ENCODE results near the gene IPPK. TPM values are rescaled to one million over a fixed set of nuclear protein-coding genes. Genes with fewer than 3 reads are reported as not detected.
"Not testable (repeated sequence)": the region's sequence is repeated elsewhere in the genome, so short reads cannot be mapped to it uniquely, and the experiment has no call there.

IPPK gene
- polyA plus RNA-seq, 3 donors, result 10.3 to 15.5 (median 10.5) TPM

DNA sequence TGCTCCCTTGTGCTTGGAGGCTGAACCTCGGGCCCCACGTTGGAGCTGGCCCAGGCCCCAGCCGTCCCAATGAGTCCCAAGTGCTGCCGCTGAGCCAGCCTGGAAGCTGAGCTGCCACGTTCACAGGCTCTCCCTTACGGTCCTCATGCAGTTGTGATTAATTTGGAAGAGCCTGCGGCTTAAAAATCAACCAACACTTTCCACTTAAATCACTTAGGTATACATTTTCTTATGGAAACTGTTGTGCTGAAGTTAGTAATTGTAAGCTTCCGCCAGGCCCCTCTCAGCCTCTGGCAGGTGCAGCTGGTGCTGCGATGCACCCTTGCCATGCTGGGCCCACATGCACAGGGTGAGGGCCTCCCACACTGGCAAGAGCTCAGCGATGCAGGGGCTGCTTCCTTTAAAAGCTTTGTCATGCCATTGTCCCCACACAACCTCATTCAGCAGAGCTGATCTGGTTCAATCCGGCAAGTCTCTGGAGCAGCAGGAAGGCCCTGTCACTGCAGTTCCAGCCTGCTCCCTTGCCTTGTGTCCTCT, 61.0 kb downstream of the IPPK start:
- peak in 2 of 11 donors; percentile 62 to 66 for DNase-seq (ENCODE audit: extremely low read depth in 1 of 11, low read depth in 9 of 11, low spot score in 4 of 11)

DNA sequence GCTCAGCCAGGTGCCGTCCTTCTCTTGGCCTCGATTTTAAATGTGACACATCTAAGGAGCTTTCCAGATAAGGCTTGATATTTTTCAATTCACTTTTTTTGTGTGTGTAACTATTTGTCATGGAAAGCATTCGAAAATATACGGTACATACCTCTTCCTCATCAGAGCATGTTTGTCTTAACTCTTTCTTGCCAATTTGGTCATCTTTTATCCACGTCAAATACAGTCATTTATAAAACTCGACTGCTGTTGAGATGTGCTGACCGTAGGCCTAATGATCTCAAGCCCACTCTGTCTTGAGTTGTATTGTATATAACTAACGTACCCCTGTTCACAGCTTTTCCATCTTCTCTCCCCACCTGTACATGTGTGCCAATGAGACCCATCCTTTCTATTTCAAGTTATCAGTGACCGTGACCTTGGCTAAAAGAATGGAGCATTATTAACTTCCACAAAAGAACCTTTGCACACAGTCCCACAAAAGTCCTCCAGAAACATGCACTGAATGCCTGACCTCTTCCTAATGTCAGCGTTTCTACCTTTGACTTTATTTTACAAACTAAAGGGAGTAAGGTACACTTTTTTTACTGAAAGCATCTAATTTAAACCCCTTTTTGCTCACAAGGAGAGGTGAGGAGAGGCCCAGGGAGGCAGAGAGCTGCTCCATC, 61.6 kb downstream of the IPPK start:
- DNase-seq (ENCODE audit: extremely low read depth in 1 of 11, low read depth in 9 of 11, low spot score in 4 of 11), result no peak

DNA sequence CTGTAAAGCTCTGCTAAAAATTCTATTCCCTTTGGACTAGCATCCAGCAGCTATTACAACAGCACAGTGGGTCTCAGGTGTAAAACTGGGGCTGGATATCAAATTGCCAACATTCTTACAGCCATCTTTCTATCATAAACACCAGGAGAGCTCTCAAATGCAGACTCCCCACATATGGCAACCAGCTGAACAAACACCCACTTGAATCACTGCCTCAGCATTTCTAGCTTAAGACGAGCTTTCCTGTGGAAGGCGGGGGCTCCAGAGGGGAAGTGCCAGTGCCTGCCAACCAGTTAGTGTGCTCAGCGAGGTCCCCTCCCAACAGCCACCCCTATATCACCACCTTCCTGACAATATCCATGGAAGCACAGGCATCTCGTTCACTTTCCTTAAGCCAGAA, 62.2 kb downstream of the IPPK start:
- DNase-seq (ENCODE audit: extremely low read depth in 1 of 11, low read depth in 9 of 11, low spot score in 4 of 11), result peak in 2 of 11 donors; percentile 34 to 71

DNA sequence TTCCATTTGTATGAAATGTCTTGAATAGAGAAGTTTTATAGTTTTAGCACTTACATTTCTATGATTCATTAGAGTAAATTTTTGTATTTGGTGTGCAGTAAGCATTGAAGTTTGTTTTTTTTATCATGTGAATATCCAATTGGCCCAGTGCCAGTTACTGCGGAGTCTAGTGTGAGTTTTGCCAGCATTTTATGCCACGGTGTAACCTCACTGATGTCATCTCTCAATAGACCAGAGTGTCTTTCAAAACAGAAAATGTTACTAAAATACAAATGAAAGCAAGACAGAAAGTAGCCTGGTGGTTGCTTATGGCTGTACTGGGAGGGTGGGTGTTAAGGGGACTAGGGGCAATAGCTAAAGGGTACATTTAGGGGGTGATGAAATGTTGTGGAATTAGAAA, 62.8 kb downstream of the IPPK start:
- DNase-seq (ENCODE audit: extremely low read depth in 1 of 11, low read depth in 9 of 11, low spot score in 4 of 11), result no peak

DNA sequence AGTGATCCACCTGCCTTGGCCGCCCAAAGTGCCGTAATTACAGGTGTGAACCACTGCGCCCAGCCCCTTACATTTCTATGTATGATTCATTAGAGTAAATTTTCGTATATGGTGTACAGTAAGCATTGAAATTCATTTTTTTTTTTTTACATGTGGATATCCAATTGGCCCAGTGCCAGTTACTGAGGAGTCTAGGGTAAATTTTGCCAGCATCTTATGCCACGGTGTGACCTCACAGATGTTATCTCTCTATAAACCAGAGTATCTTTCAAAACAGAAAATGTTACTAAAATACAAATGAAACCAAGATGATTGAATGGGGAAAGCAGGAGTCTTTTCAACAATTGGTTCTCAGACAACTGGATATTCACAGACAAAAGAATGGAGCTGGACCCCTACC, 64.7 kb downstream of the IPPK start:
- no peak for DNase-seq (ENCODE audit: extremely low read depth in 1 of 11, low read depth in 9 of 11, low spot score in 4 of 11)

DNA sequence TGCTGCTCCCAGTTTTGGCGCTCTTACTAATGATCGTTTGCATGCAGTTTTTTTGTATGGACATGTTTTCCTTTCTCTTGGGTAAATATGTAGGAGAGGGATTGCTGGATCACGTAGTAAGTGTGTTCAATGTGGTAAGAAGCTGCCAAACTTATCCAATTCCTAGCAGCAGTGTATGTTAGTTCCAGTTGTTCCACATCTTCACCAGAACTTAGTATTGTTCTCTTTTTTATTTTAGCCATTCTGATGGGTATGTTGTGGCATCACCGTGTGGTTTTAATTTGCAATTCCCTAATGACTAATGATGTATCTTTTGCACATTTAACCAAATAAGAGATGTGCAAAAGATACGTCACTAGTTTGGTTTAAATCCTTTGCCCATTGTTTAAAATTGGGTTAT, 65.9 kb downstream of the IPPK start:
- DNase-seq (ENCODE audit: extremely low read depth in 1 of 11, low read depth in 9 of 11, low spot score in 4 of 11), result no peak

DNA sequence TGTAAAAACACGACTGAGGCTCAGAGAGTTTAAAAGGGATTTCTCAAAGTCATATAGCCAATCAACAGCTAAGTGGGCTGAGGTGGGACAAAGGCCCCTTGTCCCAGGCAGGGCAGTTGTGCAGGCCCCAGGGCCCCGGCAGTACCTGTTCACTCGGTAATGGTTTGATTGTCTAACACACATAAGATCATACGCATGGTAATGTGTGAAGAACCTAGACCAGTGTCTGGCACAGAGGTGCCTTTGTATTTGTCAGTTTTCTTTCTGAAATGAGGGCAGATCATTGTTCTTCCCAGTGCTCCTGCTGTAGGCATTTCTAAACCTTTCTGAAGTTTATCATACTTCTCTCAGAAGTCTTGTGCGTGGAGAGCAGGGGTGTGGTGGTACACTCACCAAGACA, 66.8 kb downstream of the IPPK start:
- no peak for DNase-seq (ENCODE audit: extremely low read depth in 1 of 11, low read depth in 9 of 11, low spot score in 4 of 11)

DNA sequence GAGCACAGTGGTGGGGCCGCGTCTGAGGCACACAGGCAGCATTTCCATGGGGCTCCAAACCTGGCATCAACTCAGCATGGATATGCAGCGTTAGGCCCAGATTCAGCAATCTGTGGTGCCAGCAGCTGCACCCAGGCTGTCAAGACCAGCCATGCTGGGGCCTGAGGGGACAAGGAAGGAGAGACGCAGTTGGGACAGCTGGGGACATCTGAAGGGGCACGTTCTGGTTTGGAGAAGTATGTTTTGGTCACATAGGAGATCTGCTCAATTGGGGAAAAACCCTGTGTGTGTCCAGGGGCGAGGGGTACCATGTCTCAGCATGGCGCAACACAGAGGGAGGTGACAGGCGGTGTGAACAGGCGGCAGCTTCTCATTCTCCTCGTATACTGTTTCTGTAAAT, 67.5 kb downstream of the IPPK start:
- no peak for DNase-seq (ENCODE audit: extremely low read depth in 1 of 11, low read depth in 9 of 11, low spot score in 4 of 11)

DNA sequence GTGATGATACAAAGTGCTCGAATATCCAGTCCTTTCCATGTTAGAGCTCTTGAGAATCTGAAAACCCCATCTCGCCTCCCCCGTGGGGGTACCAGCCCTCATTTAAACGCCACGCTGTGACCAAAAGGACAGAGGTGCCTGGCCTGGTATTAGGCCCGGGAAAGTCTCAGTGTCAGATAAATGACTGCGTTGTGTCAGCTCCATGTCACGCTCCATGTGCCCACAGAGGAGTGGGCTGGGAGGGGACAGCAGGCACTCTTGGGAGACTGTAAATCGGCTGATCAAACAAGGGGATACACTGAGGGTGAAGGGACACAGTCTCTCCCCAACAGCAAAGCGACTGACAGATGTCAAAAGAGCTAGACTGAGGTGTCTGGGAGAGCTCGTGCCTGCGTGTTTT, 68.5 kb downstream of the IPPK start:
- no peak for DNase-seq (ENCODE audit: extremely low read depth in 1 of 11, low read depth in 9 of 11, low spot score in 4 of 11)

DNA sequence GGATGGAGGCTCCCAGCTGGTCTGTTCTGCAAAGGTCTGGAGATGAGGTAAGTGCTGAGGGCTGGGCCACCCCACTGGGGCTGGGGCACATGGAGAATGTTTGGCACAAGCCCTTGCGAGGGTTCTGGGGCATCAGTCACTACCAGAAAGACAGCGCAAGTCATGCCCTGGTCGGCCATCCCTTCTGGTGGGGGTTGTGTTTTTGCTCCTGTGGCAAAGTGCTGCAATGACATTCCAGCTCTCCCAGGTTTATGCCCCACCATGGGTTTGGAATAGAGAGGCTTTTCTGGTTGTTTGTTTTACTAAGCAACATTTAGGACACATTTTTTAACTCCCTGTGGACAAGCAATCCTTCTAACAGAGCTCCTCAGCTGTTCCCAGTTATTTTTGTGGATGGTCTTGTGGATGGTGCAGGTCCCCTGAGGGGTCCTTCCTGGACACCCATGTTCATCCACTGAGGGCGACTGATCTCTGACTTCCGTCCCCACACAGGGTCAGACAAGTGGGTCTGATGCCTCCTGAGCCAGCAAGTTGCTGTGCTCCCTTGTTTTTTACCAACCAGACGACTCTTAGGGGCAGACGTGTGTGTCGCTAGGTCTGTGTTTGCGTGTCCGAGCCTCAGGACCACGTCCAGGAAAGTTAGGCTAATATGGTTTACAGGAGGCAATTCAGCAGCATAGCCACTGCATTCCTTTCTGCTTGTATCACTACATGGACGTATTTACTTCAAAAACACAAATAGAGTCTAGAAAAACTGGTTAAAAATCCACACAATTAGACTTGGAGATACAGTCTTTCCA, 69.3 kb downstream of the IPPK start:
- DNase-seq (ENCODE audit: extremely low read depth in 1 of 11, low read depth in 9 of 11, low spot score in 4 of 11), result no peak

DNA sequence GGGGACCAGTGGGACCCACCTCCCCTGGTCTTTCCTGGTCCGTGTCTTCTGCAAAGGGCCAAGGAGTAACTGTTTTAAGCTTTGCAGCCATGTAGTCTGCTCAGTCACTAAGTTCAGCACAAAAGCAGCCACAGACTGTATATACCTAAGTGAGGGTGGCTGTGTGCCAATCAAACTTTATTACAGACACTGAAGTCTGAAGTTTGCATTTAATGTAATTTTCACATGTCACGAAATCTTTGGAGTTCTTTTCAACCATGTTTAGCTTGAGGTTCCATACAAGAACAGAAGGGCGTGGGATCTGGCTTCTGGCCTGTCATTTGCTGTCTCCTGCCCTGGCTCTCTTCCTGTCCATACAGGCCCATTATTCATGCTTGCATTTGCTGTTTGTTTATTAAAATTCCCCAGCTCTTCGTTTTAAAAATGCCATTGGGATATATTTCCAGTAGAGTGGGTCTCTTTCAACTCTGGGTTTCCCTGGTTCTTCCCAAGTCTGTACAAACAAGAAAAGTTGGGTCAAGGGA, 69.9 kb downstream of the IPPK start:
- DNase-seq (ENCODE audit: extremely low read depth in 1 of 11, low read depth in 9 of 11, low spot score in 4 of 11), result no peak

DNA sequence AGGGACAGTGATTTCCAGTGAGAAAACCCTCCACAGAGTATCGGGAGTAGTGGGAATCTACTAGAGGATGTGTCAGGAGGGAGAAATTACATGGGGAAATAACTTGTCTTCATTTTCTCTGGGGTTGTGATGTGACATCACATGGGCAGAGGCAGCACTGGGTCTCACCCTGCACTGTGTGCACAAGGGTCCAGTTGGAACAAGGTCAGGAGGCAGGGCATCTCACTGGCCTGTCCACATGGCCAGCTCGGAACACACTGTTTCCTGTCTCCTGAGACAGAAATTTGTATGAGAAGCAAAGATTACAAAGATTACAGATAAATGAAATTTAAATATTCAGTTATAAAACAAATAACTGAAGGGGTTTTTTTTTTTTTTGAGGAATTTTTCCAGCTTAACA, 71.5 kb downstream of the IPPK start:
- no peak for DNase-seq (ENCODE audit: extremely low read depth in 1 of 11, low read depth in 9 of 11, low spot score in 4 of 11)

DNA sequence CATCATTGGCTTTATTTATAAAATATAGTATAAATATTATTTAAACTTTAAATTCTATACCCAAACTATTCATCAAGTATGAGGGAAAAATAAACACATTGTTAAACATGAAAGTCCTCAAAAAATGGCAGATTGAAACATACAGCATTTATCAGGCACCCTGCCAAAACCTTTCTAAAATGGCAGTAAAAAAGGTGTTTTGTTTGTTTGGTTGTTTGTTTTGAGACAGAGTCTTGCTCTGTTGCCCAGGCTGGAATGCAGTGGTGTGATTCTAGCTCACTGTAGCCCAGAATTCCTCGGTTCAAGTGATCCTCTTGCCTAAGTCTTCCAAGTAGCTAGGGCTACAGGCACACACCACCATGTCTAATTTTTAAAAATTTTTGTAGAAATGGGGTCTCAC, 74.0 kb downstream of the IPPK start:
- DNase-seq (ENCODE audit: extremely low read depth in 1 of 11, low read depth in 9 of 11, low spot score in 4 of 11), result no peak

DNA sequence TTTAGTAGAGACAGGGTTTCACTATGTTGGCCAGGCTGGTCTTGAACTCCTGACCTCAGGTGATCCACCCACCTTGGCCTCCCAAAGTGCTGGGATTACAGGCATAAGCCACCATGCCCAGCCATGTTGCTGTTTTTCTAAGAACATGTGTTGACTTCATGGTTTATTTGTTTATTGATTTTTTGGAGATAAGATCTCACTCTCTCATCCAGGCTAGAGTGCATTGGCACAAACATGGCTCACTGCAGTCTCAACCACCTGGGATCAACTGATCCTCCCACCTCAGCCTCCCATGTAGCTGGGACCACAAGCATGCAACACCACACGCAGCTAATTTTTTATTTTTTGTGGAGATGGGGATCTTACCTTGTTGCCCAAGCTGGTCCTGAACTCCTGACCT, 74.9 kb downstream of the IPPK start:
- DNase-seq (ENCODE audit: extremely low read depth in 1 of 11, low read depth in 9 of 11, low spot score in 4 of 11), result not testable (repeated sequence)

DNA sequence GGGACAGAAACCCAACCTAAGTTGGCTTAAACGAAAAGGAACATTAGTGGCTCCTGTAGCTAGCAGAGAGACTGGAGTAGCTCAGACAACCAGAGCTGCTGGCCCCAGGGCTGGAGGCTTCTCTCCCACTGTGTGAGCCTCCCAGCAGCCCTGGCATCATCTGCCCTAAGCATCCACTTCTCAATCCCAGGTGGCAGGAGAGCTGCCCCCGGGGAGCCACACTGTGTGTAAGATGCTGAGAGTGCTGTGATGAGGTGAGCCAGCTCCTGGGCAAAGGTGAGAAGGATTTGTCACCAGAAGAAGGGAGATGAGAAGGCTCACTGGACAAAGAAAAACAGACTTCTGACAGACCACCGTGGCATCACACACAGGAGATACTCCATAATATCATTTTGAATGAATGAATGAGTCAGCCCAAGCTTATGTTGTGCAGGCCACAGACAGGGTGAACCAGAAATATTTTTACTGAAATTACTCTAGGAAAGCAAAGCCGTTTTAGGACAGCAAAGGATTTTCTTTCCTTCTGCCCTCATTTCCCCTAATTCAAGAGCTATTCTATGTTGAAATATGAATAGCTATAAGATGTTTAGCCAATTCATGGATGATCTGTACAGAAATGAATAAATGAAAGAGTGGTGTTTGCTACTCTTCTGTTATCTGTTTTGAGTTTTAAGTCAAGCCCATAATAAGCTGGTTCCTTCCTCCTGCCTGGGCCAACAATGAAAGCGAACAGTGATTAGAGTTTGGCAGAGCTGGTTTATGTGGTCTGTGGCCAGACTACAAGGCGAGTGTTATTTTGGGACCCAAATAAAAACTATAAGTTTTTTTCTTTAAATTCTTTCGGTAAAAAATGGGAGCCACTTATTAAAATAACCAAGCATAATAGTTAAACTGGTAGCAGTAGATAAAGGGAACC, 76.7 kb downstream of the IPPK start:
- no peak for DNase-seq (ENCODE audit: extremely low read depth in 1 of 11, low read depth in 9 of 11, low spot score in 4 of 11)

DNA sequence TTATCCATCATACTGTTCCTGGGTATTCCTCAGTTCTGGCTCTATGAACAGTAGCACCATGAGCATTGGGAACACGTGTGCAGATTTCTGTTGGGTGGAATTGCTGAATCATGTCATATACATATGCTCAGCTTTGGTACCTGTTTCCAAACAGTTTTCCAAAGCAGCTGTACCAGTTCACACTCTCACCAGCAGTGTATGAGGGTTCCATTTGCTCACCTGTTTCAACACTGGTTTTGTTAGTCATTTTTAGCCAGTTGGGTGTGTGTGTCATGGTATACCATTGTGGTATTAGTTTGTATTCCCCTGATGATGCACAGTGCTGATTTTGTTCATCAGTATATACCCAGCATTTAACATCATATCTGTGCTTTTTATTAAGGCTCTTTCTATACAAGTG, 77.4 kb downstream of the IPPK start:
- no peak for DNase-seq (ENCODE audit: extremely low read depth in 1 of 11, low read depth in 9 of 11, low spot score in 4 of 11)

DNA sequence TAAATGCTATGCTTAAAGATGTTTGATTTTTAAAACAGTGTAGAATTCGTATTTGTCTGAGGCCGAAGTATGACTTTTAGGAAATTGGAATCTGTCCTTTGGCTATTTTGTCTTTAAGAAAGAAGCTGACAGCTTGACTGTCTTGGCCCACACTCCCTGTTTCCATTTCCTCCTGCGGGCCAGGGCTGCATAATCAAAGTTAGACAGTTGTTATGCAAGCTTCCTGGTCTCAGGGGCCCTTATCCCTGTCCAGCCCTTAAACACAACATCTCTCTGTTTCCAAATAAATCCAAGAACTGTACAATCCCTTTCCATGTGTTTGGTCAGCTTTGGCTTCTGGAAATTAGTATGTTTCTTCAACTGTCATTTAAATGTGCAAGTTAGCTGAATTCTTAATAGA, 79.6 kb downstream of the IPPK start:
- DNase-seq (ENCODE audit: extremely low read depth in 1 of 11, low read depth in 9 of 11, low spot score in 4 of 11), result peak in 4 of 11 donors; percentile 41 to 67 (median 62)

DNA sequence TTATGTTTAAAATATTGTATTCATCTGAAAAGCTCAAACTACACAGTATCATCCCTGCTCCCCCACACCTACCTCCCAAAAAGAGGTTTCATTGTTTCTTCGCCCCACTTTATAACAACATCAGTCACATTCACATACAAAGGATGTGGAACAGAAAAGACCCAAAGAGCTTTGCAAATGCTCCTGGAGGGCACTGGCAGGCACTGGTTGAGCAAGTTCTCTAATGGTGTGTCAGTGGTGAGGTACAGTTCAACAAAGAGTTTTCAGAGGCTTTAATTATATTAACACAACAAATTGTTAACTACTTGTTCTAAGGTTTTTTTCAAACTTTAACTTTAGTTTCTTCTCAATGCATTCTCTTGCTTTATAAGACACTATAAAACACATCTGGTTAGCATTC, 80.0 kb downstream of the IPPK start:
- DNase-seq (ENCODE audit: extremely low read depth in 1 of 11, low read depth in 9 of 11, low spot score in 4 of 11), result no peak

DNA sequence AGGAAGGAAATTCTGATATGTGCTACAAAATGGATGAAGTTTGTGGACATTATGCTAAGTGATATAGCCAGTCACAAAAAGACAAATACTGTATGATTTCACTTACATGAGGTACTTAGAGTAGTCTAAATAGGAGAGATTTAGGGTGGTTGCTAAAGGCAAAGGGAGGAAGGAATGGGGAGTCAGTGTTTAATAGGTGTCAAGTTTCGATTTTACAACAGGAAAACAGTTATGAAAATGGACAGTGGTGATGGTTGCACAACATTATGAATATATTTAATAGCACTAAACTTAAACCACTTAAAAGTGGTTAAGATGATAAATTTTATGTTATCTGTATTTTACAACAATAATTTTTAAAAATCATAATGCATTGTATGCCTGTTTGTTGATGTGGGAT, 93.8 kb downstream of the IPPK start:
- DNase-seq (ENCODE audit: extremely low read depth in 1 of 11, low read depth in 9 of 11, low spot score in 4 of 11), result no peak

Data from renal cortex interstitium (tissue), 11 donors.